ENCODE measurements around the gene MYCN. TPM values are rescaled to one million over a fixed set of nuclear protein-coding genes. Genes with fewer than 3 reads are reported as not detected.

MYCN gene
- total and polyA plus RNA-seq, 2 donors (not counting 3 experiments of a cell fraction or from before 2014, with no cell fraction given), result 0.47 to 6.8 TPM

GRCh38 chr2:15935189-15935588 lies 5.2 kb upstream of the MYCN start:
- no peak overlapping the region for H2AFZ ChIP-seq (ENCODE audit: low read depth, low read length)
- intact Hi-C loops (cut with micrococcal nuclease) (no loop called here), dilution Hi-C loops (cut with MboI; ENCODE audit: extremely low pct_ligation_motif_present, low sequenced_read_pairs) (no loop called here)
- no peaks in the 10 kb centered on the region for H3K79me2 ChIP-seq (ENCODE audit: control insufficient read depth, insufficient read depth, low read length)
- ChIA-PET POLR2A (no interaction called here), CTCF (no interaction called here)
- no peaks in the 10 kb centered on the region for H3K9me1 ChIP-seq (replicated peaks; ENCODE audit: control insufficient read depth, extremely low read depth, insufficient read depth, low read length)
- H3K9me3 ChIP-seq (replicated peaks; ENCODE audit: control insufficient read depth, insufficient read depth, low read length), result no peaks in the 10 kb centered on the region
- peaks cover 7% of the 10 kb centered on the region for H3K4me1 ChIP-seq (ENCODE audit: control insufficient read depth, extremely low read depth, insufficient read depth, low read length)
- H4K20me1 ChIP-seq (replicated peaks; ENCODE audit: control insufficient read depth, extremely low read depth, insufficient read depth, low read length), result no peaks in the 10 kb centered on the region
- H3K36me3 ChIP-seq (ENCODE audit: control insufficient read depth in 2 of 2, extremely low read depth in 1 of 2, insufficient read depth in 2 of 2, low read length in 2 of 2), result no peaks in the 10 kb centered on the region
- DNase-seq (ENCODE audit: low read depth, low spot score) (no peak), FAIRE-seq (no peak)
- H3K27me3 ChIP-seq (ENCODE audit: control insufficient read depth in 2 of 2, insufficient read depth in 2 of 2, low read length in 2 of 2), result peaks cover 14 to 21% of the 10 kb centered on the region in 2 experiments
- H3K9ac ChIP-seq (replicated peaks; ENCODE audit: extremely low read depth, insufficient read depth, low read length), result no peak overlapping the region
- TF ChIP-seq POLR2A (IDR thresholded peaks at IDR 0.05; ENCODE audit: low read depth, low read length), result no peak
- TF ChIP-seq MYC (IDR thresholded peaks at IDR 0.05; ENCODE audit: low read depth, low read length), result no peak
- no peak for TF ChIP-seq JUN (IDR thresholded peaks at IDR 0.05; ENCODE audit: borderline replicate concordance, insufficient read depth, insufficient read length, low read depth)
- TF ChIP-seq, protein P1, sequence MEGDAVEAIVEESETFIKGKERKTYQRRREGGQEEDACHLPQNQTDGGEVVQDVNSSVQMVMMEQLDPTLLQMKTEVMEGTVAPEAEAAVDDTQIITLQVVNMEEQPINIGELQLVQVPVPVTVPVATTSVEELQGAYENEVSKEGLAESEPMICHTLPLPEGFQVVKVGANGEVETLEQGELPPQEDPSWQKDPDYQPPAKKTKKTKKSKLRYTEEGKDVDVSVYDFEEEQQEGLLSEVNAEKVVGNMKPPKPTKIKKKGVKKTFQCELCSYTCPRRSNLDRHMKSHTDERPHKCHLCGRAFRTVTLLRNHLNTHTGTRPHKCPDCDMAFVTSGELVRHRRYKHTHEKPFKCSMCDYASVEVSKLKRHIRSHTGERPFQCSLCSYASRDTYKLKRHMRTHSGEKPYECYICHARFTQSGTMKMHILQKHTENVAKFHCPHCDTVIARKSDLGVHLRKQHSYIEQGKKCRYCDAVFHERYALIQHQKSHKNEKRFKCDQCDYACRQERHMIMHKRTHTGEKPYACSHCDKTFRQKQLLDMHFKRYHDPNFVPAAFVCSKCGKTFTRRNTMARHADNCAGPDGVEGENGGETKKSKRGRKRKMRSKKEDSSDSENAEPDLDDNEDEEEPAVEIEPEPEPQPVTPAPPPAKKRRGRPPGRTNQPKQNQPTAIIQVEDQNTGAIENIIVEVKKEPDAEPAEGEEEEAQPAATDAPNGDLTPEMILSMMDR (IDR thresholded peaks at IDR 0.05; ENCODE audit: extremely low read depth in 1 of 2, insufficient read depth in 1 of 2, low read depth in 1 of 2, low read length in 2 of 2), result no peak
- no peak for TF ChIP-seq EZH2 (IDR thresholded peaks at IDR 0.05; ENCODE audit: borderline replicate concordance, low read depth, low read length, severe bottlenecking)
- no peak for TF ChIP-seq FOS (IDR thresholded peaks at IDR 0.05; ENCODE audit: borderline replicate concordance, insufficient read depth, low read length)
- no peak for TF ChIP-seq GATA2 (IDR thresholded peaks at IDR 0.05; ENCODE audit: insufficient read depth, insufficient read length, low read depth, low read length)
- TF ChIP-seq, protein P2, sequence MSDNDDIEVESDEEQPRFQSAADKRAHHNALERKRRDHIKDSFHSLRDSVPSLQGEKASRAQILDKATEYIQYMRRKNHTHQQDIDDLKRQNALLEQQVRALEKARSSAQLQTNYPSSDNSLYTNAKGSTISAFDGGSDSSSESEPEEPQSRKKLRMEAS (IDR thresholded peaks at IDR 0.05; ENCODE audit: insufficient read depth, insufficient read length), result no peak
- TF ChIP-seq POLR2AphosphoS5 (IDR thresholded peaks at IDR 0.05; ENCODE audit: insufficient read depth, low read depth, low read length), result no peak
- H3K4me3 ChIP-seq (replicated peaks in 1 of 3; ENCODE audit: insufficient read depth in 1 of 3, low read depth in 1 of 3, low read length in 3 of 3), result no peak overlapping the region
- H3K4me2 ChIP-seq (ENCODE audit: insufficient read depth, low read length), result no peak overlapping the region
- BruUV-seq (replicated peaks), result no TSS peak
- no peak overlapping the region for H3K27ac ChIP-seq (ENCODE audit: insufficient read depth, low read depth, low read length)

Measured in endothelial cell of umbilical vein (primary cell).